Activated naive CD8-positive, alpha-beta T cell treated with anti-CD3 and anti-CD28 coated beads, Interleukin-2, amount 50 U/mL, for 24 hours (primary cell): ENCODE data around the gene GPR179.

Experiments used
- ATAC-seq: fragments of 150-1000 bp; cut with Tn5 transposase; one replicate; pipeline ENCODE4 v1.10.0; 2021
- DNase-seq: peaks from one replicate; pipeline ENCODE4 v3.0.0; 2021
- H3K27ac Mint-ChIP-seq: one replicate; pipeline ENCODE4 v1.8.0; 2021; ENCODE audit warnings: mild to moderate bottlenecking, mixed read lengths
- H3K27me3 Mint-ChIP-seq: one replicate; pipeline ENCODE4 v1.8.0; 2021; ENCODE audit warnings: mixed read lengths
- H3K36me3 Mint-ChIP-seq: one replicate; pipeline ENCODE4 v1.8.0; 2021; ENCODE audit warnings: low read depth, mixed read lengths
- H3K4me1 Mint-ChIP-seq: one replicate; pipeline ENCODE4 v1.8.0; 2021; ENCODE audit warnings: mixed read lengths
- H3K4me3 Mint-ChIP-seq: one replicate; pipeline ENCODE4 v1.8.0; 2021; ENCODE audit warnings: mild to moderate bottlenecking, moderate library complexity, mixed read lengths
- H3K9me3 Mint-ChIP-seq: one replicate; pipeline ENCODE4 v1.8.0; 2021; ENCODE audit warnings: mixed read lengths

The GPR179 gene, protein sequence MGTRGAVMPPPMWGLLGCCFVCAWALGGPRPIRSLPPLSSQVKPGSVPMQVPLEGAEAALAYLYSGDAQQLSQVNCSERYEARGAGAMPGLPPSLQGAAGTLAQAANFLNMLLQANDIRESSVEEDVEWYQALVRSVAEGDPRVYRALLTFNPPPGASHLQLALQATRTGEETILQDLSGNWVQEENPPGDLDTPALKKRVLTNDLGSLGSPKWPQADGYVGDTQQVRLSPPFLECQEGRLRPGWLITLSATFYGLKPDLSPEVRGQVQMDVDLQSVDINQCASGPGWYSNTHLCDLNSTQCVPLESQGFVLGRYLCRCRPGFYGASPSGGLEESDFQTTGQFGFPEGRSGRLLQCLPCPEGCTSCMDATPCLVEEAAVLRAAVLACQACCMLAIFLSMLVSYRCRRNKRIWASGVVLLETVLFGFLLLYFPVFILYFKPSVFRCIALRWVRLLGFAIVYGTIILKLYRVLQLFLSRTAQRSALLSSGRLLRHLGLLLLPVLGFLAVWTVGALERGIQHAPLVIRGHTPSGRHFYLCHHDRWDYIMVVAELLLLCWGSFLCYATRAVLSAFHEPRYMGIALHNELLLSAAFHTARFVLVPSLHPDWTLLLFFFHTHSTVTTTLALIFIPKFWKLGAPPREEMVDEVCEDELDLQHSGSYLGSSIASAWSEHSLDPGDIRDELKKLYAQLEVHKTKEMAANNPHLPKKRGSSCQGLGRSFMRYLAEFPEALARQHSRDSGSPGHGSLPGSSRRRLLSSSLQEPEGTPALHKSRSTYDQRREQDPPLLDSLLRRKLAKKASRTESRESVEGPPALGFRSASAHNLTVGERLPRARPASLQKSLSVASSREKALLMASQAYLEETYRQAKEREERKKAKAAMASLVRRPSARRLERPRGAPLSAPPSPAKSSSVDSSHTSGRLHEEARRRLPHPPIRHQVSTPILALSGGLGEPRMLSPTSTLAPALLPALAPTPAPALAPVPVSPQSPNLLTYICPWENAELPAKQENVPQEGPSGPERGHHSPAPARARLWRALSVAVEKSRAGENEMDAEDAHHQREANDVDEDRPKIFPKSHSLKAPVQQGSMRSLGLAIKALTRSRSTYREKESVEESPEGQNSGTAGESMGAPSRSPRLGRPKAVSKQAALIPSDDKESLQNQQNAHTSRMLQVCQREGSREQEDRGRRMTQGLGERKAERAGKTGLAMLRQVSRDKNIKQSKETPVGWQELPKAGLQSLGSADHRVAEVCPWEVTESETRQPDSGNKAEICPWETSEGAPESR (N-terminal part only)

DNA sequence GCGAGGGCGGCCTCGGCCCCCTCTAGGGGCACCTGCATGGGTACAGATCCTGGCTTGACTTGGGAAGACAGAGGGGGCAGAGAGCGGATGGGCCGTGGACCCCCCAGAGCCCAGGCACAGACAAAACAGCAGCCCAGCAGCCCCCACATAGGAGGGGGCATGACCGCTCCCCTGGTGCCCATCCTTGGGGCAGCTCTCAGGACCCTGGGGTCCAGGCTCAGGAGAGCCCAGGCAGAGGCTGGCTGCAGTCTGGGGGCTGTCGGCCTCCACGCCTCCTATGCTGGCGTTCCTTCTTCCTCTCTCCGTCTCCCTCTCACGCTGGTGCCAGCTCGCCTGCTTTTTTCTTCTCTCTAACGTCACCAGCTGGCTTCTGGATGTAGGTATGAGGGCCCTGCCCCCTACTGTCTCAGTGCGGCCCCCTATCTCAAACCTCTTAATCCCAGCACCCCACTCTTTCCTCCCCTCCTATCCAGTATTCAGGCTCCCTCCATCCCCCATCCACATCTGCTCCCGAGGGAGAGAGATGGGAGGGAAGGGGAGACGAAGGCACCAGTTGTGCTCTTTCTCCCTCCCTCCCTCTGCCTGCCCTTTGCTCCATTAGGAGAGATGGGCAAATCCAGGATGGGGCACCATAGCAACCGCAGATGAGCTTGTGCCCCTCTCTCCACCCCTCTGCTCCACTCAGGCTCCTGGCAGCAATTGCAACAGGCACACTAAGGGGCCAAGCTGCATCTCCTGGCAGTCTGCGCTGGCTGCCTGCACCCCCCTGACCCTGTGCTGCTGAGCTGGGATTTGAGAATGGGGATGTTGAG lies at the start of gene GPR179:
Gene GPR179 (minus strand): TSS at position 349 of the 812 bp plus-strand sequence. CDS start 167 bp downstream, at position 182.
- H3K27me3 Mint-ChIP-seq: peaks cover 3% of the 10 kb centered on the region
- H3K4me3 Mint-ChIP-seq: no peak within 1 kb of the TSS
- ATAC-seq (no peak), DNase-seq (no peak)
- peaks cover under 1% of the 10 kb centered on the region for H3K4me1 Mint-ChIP-seq
- H3K9me3 Mint-ChIP-seq: no peaks in the 10 kb centered on the region
- H3K27ac Mint-ChIP-seq: no peak within 1 kb of the TSS
- H3K36me3 Mint-ChIP-seq: no peaks in the 10 kb centered on the region

DNA sequence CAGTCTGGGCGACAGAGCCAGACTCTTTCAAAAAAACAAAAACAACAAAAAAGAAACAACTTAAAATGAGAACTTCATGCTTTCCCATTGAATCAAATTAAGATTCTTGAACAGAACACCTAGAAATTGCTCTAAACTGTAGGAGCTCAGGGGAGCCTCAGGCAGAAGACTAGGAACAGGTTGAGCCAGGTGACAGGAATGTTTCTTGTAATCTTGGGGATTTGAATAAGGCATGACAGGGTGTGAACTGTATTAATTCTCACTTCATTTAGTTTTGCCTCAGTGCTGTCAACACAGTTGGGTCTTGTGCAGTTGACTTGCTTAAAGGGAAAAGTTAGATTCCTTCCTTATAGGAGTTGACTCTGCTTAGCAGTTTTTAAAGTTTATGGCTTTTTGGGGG lies 35.7 kb upstream of the GPR179 start:
- Mint-ChIP-seq H3K36me3 (peaks cover 12% of the 10 kb centered on the region), H3K4me3 (no peak overlapping the region), H3K9me3 (no peaks in the 10 kb centered on the region), H3K27me3 (no peaks in the 10 kb centered on the region), H3K27ac (no peak overlapping the region), H3K4me1 (no peaks in the 10 kb centered on the region)
- ATAC-seq (no peak), DNase-seq (no peak)

DNA sequence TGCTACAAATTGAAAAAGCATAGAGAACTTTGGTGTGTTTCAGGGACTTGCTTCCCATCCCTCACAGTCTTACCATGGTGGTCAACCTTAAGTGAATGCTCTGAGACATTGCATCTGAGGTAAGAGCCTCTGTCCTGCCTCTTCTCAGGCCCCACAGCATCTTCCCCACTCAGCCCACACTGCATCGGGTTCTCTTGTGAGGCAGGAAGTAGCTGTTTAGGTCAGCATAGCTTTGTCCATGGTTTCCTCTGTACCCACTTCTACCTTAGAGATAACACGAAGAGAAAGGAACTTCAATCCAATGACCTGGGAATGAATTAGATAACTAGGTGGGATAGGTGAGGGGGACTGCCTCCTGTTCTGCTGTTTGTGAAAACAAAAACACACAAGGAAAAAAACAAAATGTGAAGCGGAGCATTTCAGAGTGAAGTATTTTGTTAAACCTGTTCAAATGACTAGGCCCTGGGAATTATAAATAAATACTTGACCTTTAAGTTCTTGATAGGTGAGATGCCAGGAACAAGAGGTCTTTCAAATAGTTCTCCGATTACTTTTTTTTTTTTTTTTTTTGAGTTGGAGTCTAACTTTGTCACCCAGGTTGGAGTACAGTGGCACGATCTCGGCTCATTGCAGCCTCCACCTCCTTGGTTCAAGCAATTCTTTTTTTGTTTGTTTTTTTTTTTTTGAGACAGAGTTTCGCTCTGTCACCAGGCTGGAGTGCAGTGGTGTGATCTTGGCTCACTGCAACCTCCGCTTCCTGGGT lies 25.5 kb upstream of the GPR179 start:
- no peaks in the 10 kb centered on the region for H3K9me3 Mint-ChIP-seq
- H3K27ac Mint-ChIP-seq: no peak overlapping the region
- no peaks in the 10 kb centered on the region for H3K4me1 Mint-ChIP-seq
- no peak for DNase-seq
- no peak for ATAC-seq
- no peak overlapping the region for H3K4me3 Mint-ChIP-seq
- no peaks in the 10 kb centered on the region for H3K27me3 Mint-ChIP-seq
- peaks cover 28% of the 10 kb centered on the region for H3K36me3 Mint-ChIP-seq

DNA sequence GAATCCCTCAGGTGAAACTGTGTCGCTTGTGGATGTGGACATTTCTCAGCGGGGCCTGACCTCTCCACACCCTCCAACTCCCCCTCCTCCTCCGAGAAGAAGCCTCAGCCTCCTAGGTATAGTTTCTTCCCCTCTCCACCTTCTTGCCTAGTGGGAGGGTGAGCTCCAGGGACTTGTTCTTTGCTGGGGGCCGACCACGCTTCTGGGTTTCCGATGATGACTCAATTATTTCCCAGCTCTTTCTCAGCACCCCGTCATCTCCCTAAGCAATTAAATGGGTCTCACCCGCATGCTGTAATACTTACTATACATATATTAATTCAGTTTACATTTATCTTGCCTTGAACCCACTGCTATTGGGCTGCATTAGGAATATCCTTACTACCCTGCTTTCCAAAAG lies 21.0 kb upstream of the GPR179 start:
- no peak overlapping the region for H3K27ac Mint-ChIP-seq
- no peak for DNase-seq
- no peak for ATAC-seq
- no peak overlapping the region for H3K4me3 Mint-ChIP-seq
- no peaks in the 10 kb centered on the region for H3K4me1 Mint-ChIP-seq
- no peaks in the 10 kb centered on the region for H3K9me3 Mint-ChIP-seq
- H3K36me3 Mint-ChIP-seq: peaks cover 15% of the 10 kb centered on the region
- no peaks in the 10 kb centered on the region for H3K27me3 Mint-ChIP-seq

DNA sequence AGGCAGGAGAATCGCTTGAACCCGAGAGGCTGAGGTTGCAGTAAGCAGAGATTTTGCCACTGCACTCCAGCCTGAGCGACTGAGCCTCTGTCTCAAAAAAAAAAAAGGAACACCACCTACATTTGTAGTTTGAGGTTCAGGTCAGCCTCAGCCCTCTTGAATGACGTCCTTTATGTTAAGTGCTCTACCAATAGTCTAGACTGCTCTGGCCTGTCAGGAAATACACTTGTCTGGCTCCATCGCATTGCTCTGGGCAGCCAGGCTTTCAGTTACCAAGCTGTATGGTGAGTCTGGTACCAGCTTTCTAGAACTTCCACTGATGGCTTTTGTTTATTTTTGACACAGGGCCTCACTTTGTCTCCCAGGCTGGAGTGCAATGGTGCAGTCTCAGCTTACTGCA lies 19.3 kb upstream of the GPR179 start:
- ATAC-seq (no peak), DNase-seq (no peak)
- peaks cover 6% of the 10 kb centered on the region for H3K36me3 Mint-ChIP-seq
- H3K4me3 Mint-ChIP-seq: no peak overlapping the region
- H3K27me3 Mint-ChIP-seq: no peaks in the 10 kb centered on the region
- H3K27ac Mint-ChIP-seq: no peak overlapping the region
- H3K9me3 Mint-ChIP-seq: no peaks in the 10 kb centered on the region
- no peaks in the 10 kb centered on the region for H3K4me1 Mint-ChIP-seq

DNA sequence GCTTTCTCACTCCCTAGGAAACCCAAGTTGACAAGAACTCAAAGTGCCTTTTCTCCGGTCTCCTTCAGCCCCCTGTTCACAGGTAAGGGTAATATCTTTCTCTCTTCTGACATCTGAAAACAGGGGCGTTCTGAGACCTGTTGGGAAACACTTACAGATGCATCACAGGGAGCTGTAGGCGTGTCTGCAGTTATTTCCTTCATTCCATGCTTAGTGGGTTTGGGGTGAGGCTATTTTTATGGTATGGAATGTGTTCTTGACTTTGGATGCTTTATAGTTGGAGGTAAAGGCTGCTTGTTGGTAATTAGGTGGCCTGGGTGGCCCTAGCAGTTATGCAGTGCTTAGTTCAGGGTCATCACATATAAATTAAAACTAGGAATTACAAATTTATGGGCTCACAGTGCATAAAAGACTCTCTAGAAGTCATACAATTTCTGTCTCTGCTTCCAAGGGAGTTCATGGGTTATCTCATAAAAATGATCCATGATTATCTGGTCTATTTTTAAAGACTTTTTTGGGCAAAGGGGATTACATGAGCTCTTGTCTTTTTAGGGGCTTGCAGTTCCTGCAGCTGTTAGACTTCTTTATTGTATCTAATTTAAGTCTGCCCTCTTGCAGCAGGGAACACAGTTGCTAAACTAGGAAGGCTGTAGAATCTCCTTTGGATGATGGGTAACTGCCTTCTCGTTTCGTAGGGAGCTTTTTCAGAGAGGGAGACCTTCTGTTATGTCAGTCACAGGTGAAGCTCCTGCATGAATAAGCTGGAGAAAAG lies 18.1 kb upstream of the GPR179 start:
- DNase-seq: no peak
- Mint-ChIP-seq H3K27me3 (no peaks in the 10 kb centered on the region), H3K4me3 (no peak overlapping the region), H3K36me3 (no peaks in the 10 kb centered on the region), H3K9me3 (no peaks in the 10 kb centered on the region), H3K27ac (no peak overlapping the region), H3K4me1 (peaks cover 6% of the 10 kb centered on the region)
- ATAC-seq: no peak

DNA sequence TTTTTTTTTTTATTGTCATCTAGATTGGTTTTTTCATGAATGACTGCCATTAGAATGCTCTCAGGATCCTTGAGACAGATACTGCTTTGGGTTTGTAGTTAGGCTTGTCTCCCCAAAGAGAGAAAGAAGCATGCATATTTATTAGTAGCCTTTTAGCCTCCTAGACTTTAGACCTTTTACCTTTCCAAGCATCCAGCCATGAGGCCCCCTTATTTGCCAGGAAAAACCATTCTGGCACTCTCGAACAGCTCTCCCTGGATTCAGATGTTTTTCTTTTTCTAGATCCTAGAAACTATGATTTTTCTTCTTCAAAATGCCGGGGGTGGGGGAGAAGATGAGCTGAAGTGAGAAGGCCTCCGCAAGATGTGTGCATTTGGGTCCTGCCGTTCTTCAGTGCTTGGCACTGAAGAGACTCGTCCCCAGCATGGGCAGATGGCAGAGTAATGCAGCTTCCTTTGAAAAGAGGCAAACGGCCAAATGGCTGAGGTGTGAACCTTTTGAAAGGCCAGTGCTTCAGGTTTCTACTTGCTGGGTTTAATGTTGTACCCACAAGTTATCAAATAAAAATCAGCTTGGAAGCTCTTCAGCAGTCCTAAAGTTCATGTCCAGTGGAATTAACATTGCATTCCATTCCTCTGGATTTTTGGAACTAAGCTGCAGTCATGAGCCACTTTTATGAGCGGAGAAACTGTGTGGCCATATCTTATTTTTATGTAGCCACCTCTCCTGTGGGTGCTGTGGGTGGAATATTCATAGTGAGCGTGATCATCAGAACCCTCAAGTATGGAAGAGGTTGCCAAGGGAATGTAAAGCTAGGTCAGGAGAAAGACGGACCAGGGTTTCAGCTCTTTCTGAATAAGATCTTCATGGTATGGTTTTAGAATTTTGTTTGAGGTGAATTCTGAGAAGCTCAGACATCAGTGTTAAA lies 15.1 kb upstream of the GPR179 start:
- Mint-ChIP-seq H3K9me3 (no peaks in the 10 kb centered on the region), H3K27ac (no peak overlapping the region), H3K4me3 (no peak overlapping the region), H3K27me3 (no peaks in the 10 kb centered on the region), H3K4me1 (peaks cover 26% of the 10 kb centered on the region), H3K36me3 (no peaks in the 10 kb centered on the region)
- ATAC-seq (no peak), DNase-seq (no peak)

DNA sequence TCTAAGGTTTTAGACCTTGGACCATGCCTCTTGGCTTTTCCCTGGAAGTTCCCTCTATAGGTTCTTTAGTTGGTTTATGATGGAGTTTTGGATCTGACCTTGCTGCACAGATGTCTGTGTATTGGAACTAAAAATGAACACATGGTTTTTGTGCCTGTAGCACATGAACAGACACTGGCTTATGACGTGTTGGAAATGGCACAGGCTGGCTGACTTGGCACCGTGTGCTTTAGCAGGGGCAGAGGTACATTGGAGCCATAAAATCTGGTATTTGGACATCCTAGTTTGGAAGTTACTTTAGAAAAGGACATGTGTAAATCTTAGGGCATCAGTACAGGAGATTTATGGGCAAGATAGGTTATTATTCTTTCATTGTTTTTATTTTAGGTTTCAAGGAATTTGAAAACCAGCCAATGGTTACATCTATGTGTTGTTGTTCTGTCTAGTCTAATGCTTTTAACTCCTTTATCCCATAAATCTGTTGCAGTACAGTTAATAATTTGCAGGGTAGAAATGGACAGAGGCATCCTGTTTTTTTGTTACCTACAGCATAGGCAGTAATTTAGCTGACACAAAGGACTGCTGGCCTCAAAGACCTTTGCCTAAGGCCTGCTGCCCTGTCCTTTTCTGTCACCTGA lies 13.8 kb upstream of the GPR179 start:
- Mint-ChIP-seq H3K4me3 (no peak overlapping the region), H3K4me1 (peaks cover 36% of the 10 kb centered on the region), H3K36me3 (no peaks in the 10 kb centered on the region), H3K27ac (no peak overlapping the region), H3K9me3 (no peaks in the 10 kb centered on the region), H3K27me3 (no peaks in the 10 kb centered on the region)
- no peak for DNase-seq
- ATAC-seq: no peak

DNA sequence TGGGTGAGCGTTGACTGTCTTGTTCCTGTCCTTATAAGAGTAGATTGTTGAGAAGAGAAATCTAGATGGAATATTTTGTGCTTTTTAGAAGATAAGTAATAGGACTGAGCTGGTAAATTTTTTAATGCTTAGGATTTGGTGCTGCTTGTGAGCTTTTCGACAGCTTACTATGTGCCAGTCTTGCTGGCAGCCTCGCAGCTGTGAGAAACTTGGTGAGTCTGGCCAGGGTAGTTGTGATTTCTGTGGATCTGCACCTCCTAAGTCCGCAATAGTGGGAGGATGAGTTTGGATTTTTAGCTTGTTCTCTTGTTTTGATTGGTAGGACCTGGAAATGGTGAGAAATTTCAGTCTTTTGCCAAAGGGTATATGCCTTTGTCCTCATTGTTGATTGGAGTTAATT lies 11.5 kb upstream of the GPR179 start:
- DNase-seq (no peak), ATAC-seq (no peak)
- no peaks in the 10 kb centered on the region for H3K9me3 Mint-ChIP-seq
- H3K36me3 Mint-ChIP-seq: no peaks in the 10 kb centered on the region
- no peak overlapping the region for H3K27ac Mint-ChIP-seq
- H3K4me3 Mint-ChIP-seq: no peak overlapping the region
- H3K27me3 Mint-ChIP-seq: no peaks in the 10 kb centered on the region
- H3K4me1 Mint-ChIP-seq: peaks cover 46% of the 10 kb centered on the region

DNA sequence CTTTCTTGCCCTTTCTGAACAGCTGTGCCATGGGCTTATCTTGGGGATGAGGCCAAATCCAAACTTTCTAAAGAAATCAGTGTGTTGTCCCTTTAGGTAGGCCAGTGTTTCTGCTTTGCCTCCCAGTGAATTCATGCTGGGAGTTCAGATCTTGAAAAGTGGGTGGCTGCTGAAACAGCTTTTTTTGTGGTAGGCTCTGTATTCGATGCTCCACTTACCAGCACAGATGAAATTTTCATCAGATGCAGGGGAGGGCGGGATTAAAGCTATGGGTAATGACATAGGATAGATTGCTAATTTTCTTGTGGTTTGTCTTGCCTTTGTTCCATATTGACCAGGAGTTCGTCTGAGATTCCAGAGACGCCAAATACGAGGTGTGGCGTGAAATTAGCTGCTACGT lies 10.7 kb upstream of the GPR179 start:
- Mint-ChIP-seq H3K4me1 (peaks cover 47% of the 10 kb centered on the region), H3K27ac (no peak overlapping the region), H3K4me3 (no peak overlapping the region), H3K9me3 (no peaks in the 10 kb centered on the region), H3K36me3 (no peaks in the 10 kb centered on the region), H3K27me3 (no peaks in the 10 kb centered on the region)
- no peak for DNase-seq
- ATAC-seq: no peak

DNA sequence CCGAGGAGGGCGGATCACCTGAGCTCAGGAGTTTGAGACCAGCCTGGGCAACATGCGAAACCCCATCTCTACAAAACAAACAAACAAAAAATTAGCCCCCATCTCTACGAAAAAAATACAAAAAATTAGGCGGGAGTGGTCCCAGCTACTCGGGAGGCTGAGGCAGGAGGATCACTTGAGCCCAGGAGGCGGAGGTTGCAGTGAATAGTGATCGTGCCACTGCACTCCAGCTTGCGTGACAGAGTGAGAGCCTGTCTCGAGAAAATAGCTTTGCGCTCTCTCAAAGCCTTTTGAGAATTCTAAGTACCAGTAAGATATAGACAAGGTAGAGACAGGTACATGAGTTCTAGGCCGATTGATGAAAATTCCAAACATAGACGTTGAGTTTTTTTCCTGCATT lies 9.9 kb upstream of the GPR179 start:
- Mint-ChIP-seq H3K27me3 (no peaks in the 10 kb centered on the region), H3K9me3 (no peaks in the 10 kb centered on the region), H3K27ac (no peak overlapping the region), H3K36me3 (no peaks in the 10 kb centered on the region), H3K4me1 (peaks cover 50% of the 10 kb centered on the region), H3K4me3 (peak overlapping the region; percentile 79)
- DNase-seq (no peak), ATAC-seq (no peak)
